CD4-positive, alpha-beta T cell treated with Interleukin-2 at 100 ng/mL for 4 hours (primary cell): Measurements from ENCODE around the gene HECW1.
A peak's percentile ranks its signal among the peaks of the same experiment; 100 is the strongest.
"Not testable (repeated sequence)": the region's sequence is repeated elsewhere in the genome, so short reads cannot be mapped to it uniquely, and the experiment has no call there.

Experiments used
- DNase-seq: peaks from one replicate; pipeline ENCODE4 v3.0.0-alpha.2; 2020; ENCODE audit warnings: low spot score

The HECW1 gene

GRCh38 chr7:43112459-43112940, at the start of gene HECW1:
HECW1 (plus strand) TSS chr7:43112647; CDS start chr7:43243906, 131,259 bp downstream.
- no peak for DNase-seq

GRCh38 chr7:43071604-43072003, 40.8 kb upstream of the HECW1 start:
- DNase-seq, result no peak

DNA sequence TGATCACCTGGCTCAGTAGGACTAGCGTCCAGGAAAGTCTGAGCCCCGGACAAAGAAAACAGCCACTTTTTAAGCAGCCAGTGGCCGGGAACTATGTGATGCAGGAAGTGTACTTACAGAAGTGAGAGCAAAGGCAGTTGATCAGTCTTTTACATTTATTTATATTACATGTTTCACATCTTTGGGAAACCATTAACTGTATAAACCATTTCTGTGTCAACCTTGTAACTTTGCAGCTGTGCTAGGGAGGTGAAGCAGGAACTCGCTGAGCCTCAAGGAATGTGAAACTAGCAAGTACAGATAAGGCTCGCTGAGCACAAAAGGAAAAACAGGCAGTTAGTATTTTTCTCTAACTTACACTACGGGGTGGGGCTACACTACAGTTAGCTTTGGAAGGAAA, 39.9 kb upstream of the HECW1 start:
- DNase-seq, result no peak

GRCh38 chr7:43073811-43074210, 38.6 kb upstream of the HECW1 start:
- DNase-seq, result not testable (repeated sequence)

DNA sequence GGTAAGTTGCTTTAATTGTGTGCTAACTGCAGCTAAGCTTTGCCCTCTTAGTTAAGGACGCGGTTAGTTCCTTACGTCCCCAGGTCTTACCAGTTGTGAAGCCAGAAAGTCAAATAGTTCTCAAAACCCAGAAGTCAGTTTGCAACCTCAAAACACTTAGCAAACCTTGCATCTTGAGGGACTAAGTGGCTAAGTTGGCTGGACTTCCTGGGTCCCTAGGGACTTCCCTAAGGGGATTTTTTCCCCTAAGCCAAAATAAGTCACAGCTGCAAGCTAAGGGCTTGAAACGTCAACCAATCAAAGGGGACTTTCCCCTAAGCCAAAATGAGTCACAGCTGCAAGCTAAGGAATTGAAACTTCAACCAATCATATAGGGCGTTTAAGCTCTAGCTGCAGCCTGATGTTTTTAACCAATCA, 36.2 kb upstream of the HECW1 start:
- no peak for DNase-seq

DNA sequence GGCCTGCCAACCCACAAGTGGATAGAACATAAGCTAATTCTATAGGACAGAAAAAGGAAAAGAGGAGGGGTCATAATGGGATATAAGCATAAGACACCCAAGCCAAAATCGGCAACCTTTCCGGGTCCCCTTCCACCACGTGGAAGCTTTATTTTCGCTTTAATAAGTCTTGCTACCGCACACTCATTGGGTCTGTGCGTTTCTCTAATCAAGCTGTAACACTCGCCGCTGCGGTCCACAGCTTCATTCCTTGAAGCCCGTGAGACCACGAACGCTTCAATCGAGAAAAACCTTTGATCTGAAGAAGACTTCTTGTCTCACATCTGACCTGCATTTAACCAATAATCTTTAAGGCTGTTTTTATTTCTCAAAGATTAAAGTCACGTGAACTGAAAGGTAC, 35.8 kb upstream of the HECW1 start:
- no peak for DNase-seq

GRCh38 chr7:43077285-43077684, 35.2 kb upstream of the HECW1 start:
- no peak for DNase-seq

- DNase-seq, result no peak
Measured at GRCh38 chr7:43077732-43078391, 34.6 kb upstream of the HECW1 start.

- no peak for DNase-seq
Measured at GRCh38 chr7:43078794-43079193, 33.7 kb upstream of the HECW1 start.

DNA sequence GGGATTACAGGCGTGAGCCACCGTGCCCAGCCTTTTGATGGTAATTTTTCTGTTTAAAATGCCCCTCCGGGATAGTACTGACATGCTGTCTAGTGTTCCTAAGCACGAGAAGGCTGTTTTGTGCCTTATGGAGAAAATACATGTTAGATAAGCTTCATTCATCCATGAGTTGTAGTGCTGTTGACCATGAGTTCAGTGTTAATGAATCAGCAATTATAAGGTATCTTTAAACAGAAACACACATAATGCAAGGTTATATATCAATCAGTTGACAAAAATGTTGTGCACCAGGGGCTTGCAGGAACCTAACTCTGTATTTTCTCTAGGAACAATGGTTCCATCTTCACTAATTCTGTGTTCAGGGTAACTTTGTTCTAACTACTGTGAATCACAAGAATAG, 30.8 kb upstream of the HECW1 start:
- no peak for DNase-seq

GRCh38 chr7:43083106-43083505, 29.3 kb upstream of the HECW1 start:
- no peak for DNase-seq

DNA sequence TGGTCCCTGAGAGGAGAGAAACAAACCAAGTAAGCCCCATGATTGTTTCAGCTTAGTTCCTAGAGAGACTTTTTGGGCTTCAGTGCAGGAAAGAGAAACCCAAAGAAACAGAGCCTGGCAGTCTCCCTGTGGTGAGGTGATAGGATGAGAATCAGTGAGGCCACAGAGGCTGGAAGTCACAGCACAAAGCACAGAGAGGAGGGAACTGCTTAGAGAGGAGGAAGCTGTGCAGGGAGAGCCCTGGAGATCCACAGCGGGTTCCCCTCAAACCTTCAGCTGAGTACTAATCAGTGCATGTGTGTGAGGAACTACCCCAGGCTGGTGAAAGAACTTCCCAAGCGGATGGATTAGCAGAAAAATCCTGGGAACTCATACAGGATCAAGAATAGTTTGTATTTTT, 27.4 kb upstream of the HECW1 start:
- DNase-seq, result no peak

- DNase-seq, result no peak
Measured at GRCh38 chr7:43085992-43086391, 26.5 kb upstream of the HECW1 start.

- no peak for DNase-seq
Measured at GRCh38 chr7:43092819-43093218, 19.6 kb upstream of the HECW1 start.

DNA sequence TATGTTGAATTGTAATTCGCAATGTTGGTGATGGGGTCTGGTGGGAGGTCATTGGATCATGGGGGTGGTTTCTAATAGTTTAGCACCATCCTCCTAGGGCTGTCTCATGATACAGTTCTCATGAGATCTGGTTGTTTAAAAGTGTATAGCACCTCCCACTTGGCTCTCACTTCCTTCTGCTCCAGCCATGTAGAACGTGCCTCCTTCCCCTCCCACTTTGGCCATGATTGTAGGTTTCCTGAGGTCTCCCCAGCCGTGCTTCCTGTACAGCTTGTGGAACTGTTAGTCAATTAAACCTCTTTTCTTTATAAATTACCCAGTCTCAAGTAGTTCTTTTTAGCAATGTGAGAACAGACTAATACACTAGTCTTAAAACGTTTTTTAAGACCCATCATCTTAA, 15.6 kb upstream of the HECW1 start:
- no peak for DNase-seq

DNA sequence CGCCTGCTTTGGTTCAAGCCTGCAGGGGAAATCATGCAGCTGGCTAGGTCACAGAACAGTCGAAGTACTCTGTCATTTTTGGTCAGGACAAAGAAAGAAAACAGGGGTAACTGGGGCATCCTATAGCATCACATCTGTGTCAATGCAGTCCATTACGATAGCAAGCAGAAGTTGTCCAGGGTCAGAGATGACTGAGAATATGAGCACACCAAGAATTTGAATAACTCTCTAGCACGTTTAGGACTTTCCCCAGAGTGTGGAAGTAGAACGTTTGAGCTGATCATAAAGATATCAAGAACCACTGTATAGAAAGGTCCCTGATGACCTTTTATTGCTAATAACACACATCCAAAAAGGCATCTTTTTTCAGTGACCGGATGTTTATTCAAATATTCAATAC, 12.7 kb upstream of the HECW1 start:
- DNase-seq, result no peak

GRCh38 chr7:43104874-43105520, 7.5 kb upstream of the HECW1 start:
- no peak for DNase-seq

DNA sequence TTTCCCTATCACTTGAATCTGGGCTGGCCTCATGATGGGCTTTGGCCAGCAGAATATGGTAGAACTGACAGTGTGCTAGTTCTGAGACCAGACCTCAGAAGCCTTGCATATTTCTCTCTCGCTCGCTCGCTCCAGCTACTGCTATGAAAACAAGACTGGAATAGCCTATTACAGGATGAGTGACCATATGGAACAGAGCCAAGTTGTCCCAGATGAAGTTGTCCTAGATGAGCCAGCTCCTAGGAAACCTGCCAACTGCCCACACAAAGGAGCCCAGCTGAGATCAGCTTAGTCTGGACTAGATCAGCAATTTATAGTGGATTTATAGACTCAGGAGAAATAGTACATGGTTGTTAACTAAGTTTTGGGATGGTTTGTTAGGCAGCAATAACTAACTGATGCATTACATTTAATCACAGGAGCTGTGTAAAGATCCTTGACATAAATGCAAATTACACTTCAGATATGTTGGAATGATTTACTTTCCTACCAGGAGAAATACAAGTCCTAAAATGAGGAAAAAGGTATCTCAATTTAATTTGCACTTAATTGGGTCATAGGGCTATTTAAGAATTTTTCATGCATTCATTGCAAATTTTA, 6.8 kb upstream of the HECW1 start:
- DNase-seq, result no peak

GRCh38 chr7:43108255-43109011, 4.0 kb upstream of the HECW1 start:
- peak; percentile 7 for DNase-seq

DNA sequence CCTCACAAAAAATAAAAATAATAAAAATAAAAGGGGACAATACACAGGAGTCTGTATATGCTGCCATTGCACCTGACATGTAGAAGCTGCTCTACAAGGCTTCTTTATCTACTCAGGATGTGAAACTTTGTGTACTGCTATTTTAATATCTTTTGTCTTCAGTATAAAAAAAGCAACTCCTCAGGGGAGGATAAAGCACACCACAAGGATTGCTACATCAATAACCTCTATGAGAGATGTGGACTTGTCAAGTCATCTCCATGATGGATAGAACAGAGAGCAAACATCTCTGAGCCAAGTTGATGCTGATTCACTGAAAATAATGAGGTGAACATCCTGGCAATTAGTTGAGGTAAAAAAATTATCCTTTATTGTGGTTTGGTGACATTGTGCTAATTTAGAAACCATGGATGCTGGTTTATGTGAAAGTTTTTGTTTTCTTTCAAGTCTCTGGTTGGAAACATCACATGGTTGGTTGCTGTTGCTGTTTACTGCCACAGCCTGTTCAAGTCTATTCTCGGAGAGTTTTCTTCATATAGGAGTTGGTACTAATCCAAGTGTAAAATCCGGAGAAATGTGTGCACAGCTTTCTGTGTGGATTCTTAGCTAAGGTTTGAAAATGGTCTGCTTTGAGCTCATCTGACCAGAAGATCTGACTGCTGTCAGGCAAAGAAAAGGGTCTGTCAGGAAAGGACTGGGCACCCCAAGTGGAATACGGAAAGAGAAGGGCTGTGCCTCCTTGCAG, 1.5 kb upstream of the HECW1 start:
- DNase-seq, result no peak

DNA sequence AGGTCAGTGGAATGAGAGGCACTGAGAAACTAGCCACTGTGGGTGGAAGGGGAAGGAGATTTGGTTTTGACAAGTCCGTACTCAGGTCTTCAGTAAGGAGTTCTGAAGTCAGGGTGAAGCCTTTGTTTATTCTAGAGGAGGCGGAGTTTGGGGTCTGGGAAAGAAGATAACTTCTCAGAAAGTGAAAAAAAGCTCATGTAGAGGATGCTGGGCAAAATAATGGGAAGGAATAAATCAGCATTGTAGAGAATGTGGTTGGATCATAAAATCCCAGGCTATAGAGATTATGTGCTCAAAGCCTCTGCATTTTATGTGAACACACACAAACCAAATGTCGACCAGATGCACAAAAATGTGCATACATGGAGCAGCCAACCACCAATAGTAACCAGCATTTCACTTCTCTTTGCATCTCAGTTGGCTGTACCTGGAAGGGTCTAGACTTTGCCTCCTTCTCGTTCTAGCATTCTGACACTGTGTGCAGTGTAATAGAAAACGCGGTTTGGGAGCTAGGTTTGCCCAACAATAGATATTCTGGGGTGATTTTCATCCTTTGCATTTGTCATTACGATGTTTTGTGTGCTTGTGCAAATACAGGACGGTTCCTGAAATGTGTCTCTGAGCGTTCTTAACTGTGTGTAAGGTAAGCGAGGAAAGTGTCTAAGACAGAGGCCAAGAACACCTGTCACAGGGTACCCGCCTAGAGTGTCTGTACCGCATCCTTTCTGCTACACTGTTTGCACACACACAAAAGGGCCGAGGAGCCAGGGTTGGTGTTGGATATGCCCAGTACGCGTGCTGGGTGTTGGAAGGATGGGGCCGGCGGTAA, 603 bp upstream of the HECW1 start:
- no peak for DNase-seq
